ENCODE measurements around the gene TBCD.

DNA sequence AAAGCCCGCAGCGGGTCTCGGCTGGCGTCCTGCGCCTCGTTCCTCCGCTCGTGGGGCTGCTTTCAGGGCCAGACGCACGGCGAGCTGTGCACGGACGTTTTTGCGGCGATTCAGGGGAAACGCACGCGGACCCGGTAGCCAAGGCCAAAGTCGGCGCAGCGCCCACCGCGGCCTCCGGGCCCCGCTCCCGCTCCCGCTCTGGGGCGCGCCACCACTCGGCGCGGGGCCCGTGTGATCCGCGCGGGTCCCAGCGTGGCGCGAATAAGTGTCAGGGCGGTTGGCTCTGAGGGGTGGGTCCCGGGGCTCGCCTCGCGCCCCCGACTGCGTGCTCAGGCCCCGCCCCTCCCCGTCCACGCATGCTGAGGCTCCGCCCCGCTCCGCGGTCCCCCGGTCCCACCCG lies 694 bp upstream of the TBCD start:
- TF ChIP-seq SUZ12 (IDR thresholded peaks at IDR 0.05) (no peak), ELF4 (IDR thresholded peaks at IDR 0.05) (no peak), FOXA1 (IDR thresholded peaks at IDR 0.05) (no peak), L3MBTL2 (conservative IDR thresholded peaks at IDR 0.05) (no peak), ZNF384 (IDR thresholded peaks at IDR 0.05) (no peak), FOXK2 (IDR thresholded peaks at IDR 0.05) (no peak), SP1 (IDR thresholded peaks at IDR 0.05) (no peak), FOXM1 (IDR thresholded peaks at IDR 0.05; ENCODE audit: borderline replicate concordance) (0 out of 2 replicates have a peak, but pooled peaks have one; percentile 36), LEF1 (IDR thresholded peaks at IDR 0.05; ENCODE audit: borderline replicate concordance) (no peak), HDGF (IDR thresholded peaks at IDR 0.05; ENCODE audit: borderline replicate concordance) (no peak), ARNT (IDR thresholded peaks at IDR 0.05) (no peak)
- TF ChIP-seq, protein P1, sequence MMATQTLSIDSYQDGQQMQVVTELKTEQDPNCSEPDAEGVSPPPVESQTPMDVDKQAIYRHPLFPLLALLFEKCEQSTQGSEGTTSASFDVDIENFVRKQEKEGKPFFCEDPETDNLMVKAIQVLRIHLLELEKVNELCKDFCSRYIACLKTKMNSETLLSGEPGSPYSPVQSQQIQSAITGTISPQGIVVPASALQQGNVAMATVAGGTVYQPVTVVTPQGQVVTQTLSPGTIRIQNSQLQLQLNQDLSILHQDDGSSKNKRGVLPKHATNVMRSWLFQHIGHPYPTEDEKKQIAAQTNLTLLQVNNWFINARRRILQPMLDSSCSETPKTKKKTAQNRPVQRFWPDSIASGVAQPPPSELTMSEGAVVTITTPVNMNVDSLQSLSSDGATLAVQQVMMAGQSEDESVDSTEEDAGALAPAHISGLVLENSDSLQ (IDR thresholded peaks at IDR 0.05) = no peak

All from HEK293T (cell line).